HepG2 (cell line): ENCODE results near the gene MKS1. TPM values are rescaled to one million over a fixed set of nuclear protein-coding genes. Genes with fewer than 3 reads are reported as not detected.

Experiments
- AKAP8 ChIP-seq: sonication (generic); formaldehyde crosslinking; IDR thresholded peaks from 2 replicates; pipeline ENCODE4 v1.5.1; 2020; ENCODE audit warnings: mild to moderate bottlenecking, missing genetic modification reagents
- ATM ChIP-seq: fragments of 450-650 bp; IDR thresholded peaks from 2 replicates; pipeline ENCODE4 v1.7.1; 2017; ENCODE audit warnings: mild to moderate bottlenecking, borderline replicate concordance
- HMGA1 ChIP-seq: sonication (generic); formaldehyde crosslinking; conservative IDR thresholded peaks from 2 replicates; pipeline ENCODE4 v1.4.0; 2020; ENCODE audit warnings: missing genetic modification reagents
- HNRNPL ChIP-seq: fragments of 200-400 bp; formaldehyde crosslinking; IDR thresholded peaks from 2 replicates; pipeline ENCODE4 v1.6.1; 2017; ENCODE audit warnings: mild to moderate bottlenecking, low read depth, low read length
- JDP2 ChIP-seq: sonication (generic); formaldehyde crosslinking; IDR thresholded peaks from 2 replicates; pipeline ENCODE4 v1.8.1; 2022; ENCODE audit warnings: missing genetic modification reagents, borderline replicate concordance
- MBD4 ChIP-seq: IDR thresholded peaks from 2 replicates; pipeline ENCODE4 v1.6.1; 2012; ENCODE audit warnings: low read length, inconsistent platforms, borderline replicate concordance
- MED13 ChIP-seq: sonication (generic); formaldehyde crosslinking; IDR thresholded peaks from 2 replicates; pipeline ENCODE4 v1.5.0; 2020; ENCODE audit warnings: missing genetic modification reagents
- NFE2L2 ChIP-seq: fragments of 150-350 bp; IDR thresholded peaks from 2 replicates; pipeline ENCODE4 v1.6.1; 2014; ENCODE audit warnings: low read length
- PHF20 ChIP-seq: sonication (generic); formaldehyde crosslinking; IDR thresholded peaks from 2 replicates; pipeline ENCODE4 v1.5.0; 2020; ENCODE audit warnings: mild to moderate bottlenecking, missing genetic modification reagents
- PTBP1 ChIP-seq: fragments of 200-400 bp; formaldehyde crosslinking; IDR thresholded peaks from 2 replicates; pipeline ENCODE4 v1.6.1; 2018; ENCODE audit warnings: low read length, low read depth; ENCODE audit not compliant: poor library complexity, severe bottlenecking
- RARA ChIP-seq: IDR thresholded peaks from 2 replicates; pipeline ENCODE4 v1.6.1; 2016; ENCODE audit warnings: missing genetic modification reagents, missing compliant biosample characterization
- REXO4 ChIP-seq: sonication (generic); formaldehyde crosslinking; IDR thresholded peaks from 2 replicates; pipeline ENCODE4 v1.8.0; 2022; ENCODE audit warnings: missing genetic modification reagents, mild to moderate bottlenecking, borderline replicate concordance
- SAFB2 ChIP-seq: sonication (generic); formaldehyde crosslinking; IDR thresholded peaks from 2 replicates; pipeline ENCODE4 v1.5.1; 2020; ENCODE audit warnings: missing genetic modification reagents, low read depth, mild to moderate bottlenecking, borderline replicate concordance
- SSRP1 ChIP-seq: IDR thresholded peaks from 2 replicates; pipeline ENCODE4 v1.6.1; 2016; ENCODE audit warnings: control low read depth
- TBP ChIP-seq: sonication (generic); formaldehyde crosslinking; IDR thresholded peaks from 2 replicates; pipeline ENCODE4 v1.5.0; 2020; ENCODE audit warnings: missing genetic modification reagents
- ZFYVE20 ChIP-seq: sonication (generic); formaldehyde crosslinking; IDR thresholded peaks from 2 replicates; pipeline ENCODE4 v1.8.0; 2023; ENCODE audit warnings: low read depth, mild to moderate bottlenecking, moderate library complexity, missing genetic modification reagents, borderline replicate concordance
- ZNF180 ChIP-seq: sonication (generic); formaldehyde crosslinking; IDR thresholded peaks from 2 replicates; pipeline ENCODE4 v1.4.0; 2020; ENCODE audit warnings: low read depth, missing genetic modification reagents, borderline replicate concordance
- ZNF205 ChIP-seq: IDR thresholded peaks from 2 replicates; pipeline ENCODE4 v1.6.1; 2018; ENCODE audit warnings: missing biosample characterization, missing genetic modification reagents
- ZNF282 ChIP-seq: fragments of 450-650 bp; IDR thresholded peaks from 2 replicates; pipeline ENCODE4 v1.6.1; 2018; ENCODE audit not compliant: partially characterized antibody
- ZNF317 ChIP-seq: sonication (generic); formaldehyde crosslinking; IDR thresholded peaks from 2 replicates; pipeline ENCODE4 v1.5.0; 2020; ENCODE audit warnings: mild to moderate bottlenecking, missing genetic modification reagents
- ZNF550 ChIP-seq: sonication (generic); formaldehyde crosslinking; IDR thresholded peaks from 2 replicates; pipeline ENCODE4 v1.4.0; 2020; ENCODE audit warnings: mild to moderate bottlenecking, missing genetic modification reagents, borderline replicate concordance
- ZNF572 ChIP-seq: sonication (generic); formaldehyde crosslinking; IDR thresholded peaks from 2 replicates; pipeline ENCODE4 v1.5.1; 2020; ENCODE audit warnings: mild to moderate bottlenecking, missing genetic modification reagents
- ZNF7 ChIP-seq: IDR thresholded peaks from 2 replicates; pipeline ENCODE4 v1.6.1; 2016; ENCODE audit warnings: missing biosample characterization, missing genetic modification reagents
- ZNF713 ChIP-seq: sonication (generic); formaldehyde crosslinking; IDR thresholded peaks from 2 replicates; pipeline ENCODE4 v1.4.0; 2020; ENCODE audit warnings: mild to moderate bottlenecking, missing genetic modification reagents
- ZNF883 ChIP-seq: sonication (generic); formaldehyde crosslinking; IDR thresholded peaks from 2 replicates; pipeline ENCODE4 v1.5.1; 2020; ENCODE audit warnings: mild to moderate bottlenecking, missing genetic modification reagents; ENCODE audit errors: not compliant biosample characterization
- ZNF891 ChIP-seq: sonication (generic); formaldehyde crosslinking; IDR thresholded peaks from 2 replicates; pipeline ENCODE4 v1.5.0; 2020; ENCODE audit warnings: mild to moderate bottlenecking, missing genetic modification reagents
- ZSCAN29 ChIP-seq: sonication (generic); formaldehyde crosslinking; conservative IDR thresholded peaks from 2 replicates; pipeline ENCODE4 v1.4.0; 2020; ENCODE audit warnings: mild to moderate bottlenecking, missing genetic modification reagents
- polyA plus RNA-seq, 8 experiments: library from polyadenylated mRNA; depleted of rRNA in 3 of 8; stranded (reverse) in 7 of 8; unstranded in 1 of 8; fragments of >200 nt; fragmentation: Illumina TruSeq in 4 of 8; extraction: Trizol in 4 of 8; gene quantifications; 2 replicates each; pipeline versions ENCODE4 v1.2.1 to v1.2.3, GENCODE V29; 2011 to 2016; ENCODE audit warnings: low read depth in 4 of 8, missing spikeins in 1 of 8, mixed read lengths in 1 of 8; ENCODE audit not compliant: insufficient read depth in 1 of 8
- total RNA-seq, 5 experiments: library from RNA; depleted of rRNA; stranded (reverse); fragments of >200 nt; fragmentation: Illumina TruSeq; extraction: Trizol; gene quantifications; 2 replicates each; pipeline ENCODE4 v1.2.3, GENCODE V29; 2016; ENCODE audit warnings: low read depth in 1 of 5
- TF ChIP-seq, protein P1 (sequence below): sonication (generic); formaldehyde crosslinking; IDR thresholded peaks from 2 replicates; pipeline ENCODE4 v1.8.0; 2022; ENCODE audit warnings: missing genetic modification reagents, low read depth, mild to moderate bottlenecking, borderline replicate concordance
- TF ChIP-seq, protein P2 (sequence below): IDR thresholded peaks from 2 replicates; pipeline ENCODE4 v1.6.1; 2016; ENCODE audit warnings: low read depth, control low read depth
- TF ChIP-seq, protein P3 (sequence below): sonication (generic); formaldehyde crosslinking; IDR thresholded peaks from 2 replicates; pipeline ENCODE4 v1.8.1; 2023; ENCODE audit warnings: mild to moderate bottlenecking, moderate library complexity, missing genetic modification reagents

MKS1 gene
- total and polyA plus RNA-seq, 2 of the 13 experiments (the other 11 are each of a cell fraction or from before 2014, with no cell fraction given) = 16.1 to 26.3 TPM

DNA sequence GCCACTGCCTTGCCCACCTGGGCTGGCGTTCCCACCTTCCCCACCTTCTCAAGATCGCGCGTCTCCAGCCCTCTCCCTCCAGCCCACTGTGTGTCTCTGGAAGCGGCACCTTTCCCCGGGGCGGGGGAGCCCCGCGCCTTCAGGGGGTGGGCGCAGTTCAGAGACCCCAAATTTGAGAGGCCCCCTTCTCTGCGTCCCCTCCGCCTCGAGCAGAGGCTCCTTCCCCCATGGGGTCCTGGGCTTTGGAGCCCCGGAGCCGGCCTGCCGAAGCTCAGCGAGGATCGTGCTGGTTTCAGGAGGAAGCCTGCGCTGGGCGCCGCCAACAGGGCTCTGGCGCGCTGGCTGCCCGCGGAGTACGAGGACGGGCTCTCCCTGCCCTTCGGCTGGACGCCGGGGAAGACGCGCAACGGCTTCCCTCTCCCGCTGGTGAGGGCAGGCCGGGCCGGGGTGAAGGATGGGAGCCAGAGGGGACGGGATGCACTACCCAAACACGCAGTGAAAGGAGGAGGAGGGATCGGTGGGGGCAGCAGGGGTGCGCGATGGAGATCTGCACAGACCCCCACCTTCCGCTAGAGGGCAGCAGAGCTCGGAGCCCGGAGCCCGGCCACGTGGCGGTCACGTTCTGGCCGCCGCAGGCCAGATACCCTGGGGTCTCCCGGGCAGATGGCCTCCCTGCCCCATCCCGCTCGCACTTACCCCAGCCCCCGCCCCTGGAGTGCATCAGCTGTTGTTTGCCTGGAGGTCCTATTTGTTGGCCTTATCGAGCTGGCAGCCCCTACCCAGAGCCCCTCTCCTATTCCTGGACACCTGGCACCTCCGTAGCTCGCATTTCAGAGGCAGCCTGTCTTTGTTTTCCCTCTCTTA is 30.4 kb upstream of the MKS1 start (continued):
- TF ChIP-seq MBD4 = no peak
- TF ChIP-seq ZNF205 (CRISPR knock-in tag) = no peak
- no peak for TF ChIP-seq HMGA1 (CRISPR knock-in tag)
- no peak for TF ChIP-seq PHF20
- TF ChIP-seq ZNF317 (CRISPR knock-in tag) = peak; percentile 72
- TF ChIP-seq ZNF883 (CRISPR knock-in tag) = peak; percentile 97
- 0 out of 2 replicates have a peak, but pooled peaks have one; percentile 32 for TF ChIP-seq HNRNPL
- TF ChIP-seq RARA (CRISPR knock-in tag) = no peak
- TF ChIP-seq TBP (CRISPR knock-in tag) = no peak
- no peak; the same call in 1 of the 2 replicates for TF ChIP-seq ZNF180 (CRISPR knock-in tag)
- TF ChIP-seq ZNF7 (CRISPR knock-in tag) = no peak
- no peak for TF ChIP-seq ZSCAN29 (CRISPR knock-in tag)
- TF ChIP-seq, protein P1, sequence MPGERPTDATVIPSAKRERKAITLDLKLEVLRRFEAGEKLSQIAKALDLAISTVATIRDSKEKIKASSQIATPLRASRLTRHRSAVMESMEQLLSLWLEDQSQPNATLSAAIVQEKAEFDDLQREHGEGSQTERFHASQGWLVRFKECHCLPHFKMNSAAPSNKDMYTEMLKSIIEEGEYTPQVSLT (CRISPR knock-in tag) = no peak
- TF ChIP-seq JDP2 (CRISPR knock-in tag) = no peak
- TF ChIP-seq SAFB2 = no peak
- TF ChIP-seq NFE2L2 = no peak
- no peak for TF ChIP-seq ZNF550 (CRISPR knock-in tag)
- no peak for TF ChIP-seq SSRP1 (CRISPR knock-in tag)
- TF ChIP-seq AKAP8 (CRISPR knock-in tag) = no peak
- TF ChIP-seq, protein P2, sequence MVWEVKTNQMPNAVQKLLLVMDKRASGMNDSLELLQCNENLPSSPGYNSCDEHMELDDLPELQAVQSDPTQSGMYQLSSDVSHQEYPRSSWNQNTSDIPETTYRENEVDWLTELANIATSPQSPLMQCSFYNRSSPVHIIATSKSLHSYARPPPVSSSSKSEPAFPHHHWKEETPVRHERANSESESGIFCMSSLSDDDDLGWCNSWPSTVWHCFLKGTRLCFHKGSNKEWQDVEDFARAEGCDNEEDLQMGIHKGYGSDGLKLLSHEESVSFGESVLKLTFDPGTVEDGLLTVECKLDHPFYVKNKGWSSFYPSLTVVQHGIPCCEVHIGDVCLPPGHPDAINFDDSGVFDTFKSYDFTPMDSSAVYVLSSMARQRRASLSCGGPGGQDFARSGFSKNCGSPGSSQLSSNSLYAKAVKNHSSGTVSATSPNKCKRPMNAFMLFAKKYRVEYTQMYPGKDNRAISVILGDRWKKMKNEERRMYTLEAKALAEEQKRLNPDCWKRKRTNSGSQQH (CRISPR knock-in tag) = no peak
- TF ChIP-seq ZNF713 = no peak
- TF ChIP-seq MED13 (CRISPR knock-in tag) = peak; percentile 78
- no peak for TF ChIP-seq ZNF282
- TF ChIP-seq, protein P3, sequence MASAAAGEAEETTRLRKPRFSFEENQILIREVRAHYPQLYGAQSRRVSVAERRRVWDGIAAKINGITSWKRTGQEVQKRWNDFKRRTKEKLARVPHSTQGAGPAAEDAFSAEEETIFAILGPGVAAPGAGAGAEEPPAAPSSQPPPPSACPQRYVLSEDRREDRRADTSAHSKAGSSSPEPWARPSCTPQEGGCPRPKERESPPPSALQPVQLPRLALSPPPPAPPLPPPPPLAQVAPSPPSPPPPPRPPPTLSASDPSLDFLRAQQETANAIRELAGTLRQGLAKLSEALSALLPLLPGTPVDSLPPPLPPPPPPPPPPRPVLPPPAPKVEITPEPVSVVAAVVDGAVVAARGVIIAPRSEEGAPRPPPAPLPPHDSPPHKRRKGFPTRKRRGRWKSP = 0 out of 2 replicates have a peak, but pooled peaks have one; percentile 75
- no peak for TF ChIP-seq ZNF572 (CRISPR knock-in tag)
- TF ChIP-seq REXO4 = peak; percentile 78; the same call in 1 of the 2 replicates
- TF ChIP-seq PTBP1 = peak; percentile 47
- TF ChIP-seq ATM = no peak
- peak; percentile 79; the same call in 1 of the 2 replicates for TF ChIP-seq ZNF891
- TF ChIP-seq ZFYVE20 (CRISPR knock-in tag) = no peak
